Measurements from ENCODE around the gene FXN. TPM values are rescaled to one million over a fixed set of nuclear protein-coding genes. Genes with fewer than 3 reads are reported as not detected.
"Not testable (repeated sequence)": the region's sequence is repeated elsewhere in the genome, so short reads cannot be mapped to it uniquely, and the experiment has no call there.

The FXN gene
- total RNA-seq: 10 to 100 TPM; 17.4 to 22.8 TPM

GRCh38 chr9:69035438-69036308, at the start of gene FXN:
Gene FXN, plus strand, starts transcription at chr9:69035752. Its CDS starts 31 bp downstream, at chr9:69035783.
- peak within 1 kb of the TSS; percentile 99 for H3K4me3 Mint-ChIP-seq
- ATAC-seq (peak; percentile 95 to 96), DNase-seq (ENCODE audit: low spot score) (peak; percentile 89)
- H3K27ac Mint-ChIP-seq: peak within 1 kb of the TSS; percentile 73 to 95
- H3K27me3 Mint-ChIP-seq: no peaks in the 10 kb centered on the region
- peaks cover 11 to 14% of the 10 kb centered on the region in 2 donors for H3K4me1 Mint-ChIP-seq (ENCODE audit: low read depth in 2 of 2)
- H3K36me3 Mint-ChIP-seq: no peaks in the 10 kb centered on the region
- no peaks in the 10 kb centered on the region for H3K9me3 Mint-ChIP-seq

GRCh38 chr9:68986949-68987348, 48.6 kb upstream of the FXN start:
- H3K36me3 Mint-ChIP-seq; DNase-seq (ENCODE audit: low spot score); ATAC-seq; H3K9me3 Mint-ChIP-seq; H3K4me3 Mint-ChIP-seq; H3K27ac Mint-ChIP-seq; H3K27me3 Mint-ChIP-seq: not testable (repeated sequence)
- H3K4me1 Mint-ChIP-seq (ENCODE audit: low read depth in 2 of 2): peaks cover 0 to 10% of the 10 kb centered on the region in 2 donors

GRCh38 chr9:68991457-68991856, 44.1 kb upstream of the FXN start:
- Mint-ChIP-seq H3K36me3 (no peaks in the 10 kb centered on the region), H3K9me3 (no peaks in the 10 kb centered on the region)
- ATAC-seq: no peak

GRCh38 chr9:68995776-68996175, 39.8 kb upstream of the FXN start:
- H3K4me1 Mint-ChIP-seq (ENCODE audit: low read depth in 2 of 2): peaks cover 24 to 27% of the 10 kb centered on the region in 2 donors
- DNase-seq (ENCODE audit: low spot score): no peak
- no peak overlapping the region for H3K4me3 Mint-ChIP-seq
- H3K27ac Mint-ChIP-seq: no peak overlapping the region
- H3K36me3 Mint-ChIP-seq: no peaks in the 10 kb centered on the region
- no peaks in the 10 kb centered on the region for H3K9me3 Mint-ChIP-seq
- no peak for ATAC-seq
- H3K27me3 Mint-ChIP-seq: peaks cover 0 to 4% of the 10 kb centered on the region in 2 donors

More at GRCh38 chr9:68991457-68991856, 44.1 kb upstream of the FXN start:
- H3K27me3 Mint-ChIP-seq: peaks cover 0 to 4% of the 10 kb centered on the region in 2 donors
- no peak overlapping the region for H3K4me3 Mint-ChIP-seq
- no peak overlapping the region for H3K27ac Mint-ChIP-seq
- H3K4me1 Mint-ChIP-seq (ENCODE audit: low read depth in 2 of 2): peaks cover 4 to 6% of the 10 kb centered on the region in 2 donors
- DNase-seq (ENCODE audit: low spot score): no peak

- Mint-ChIP-seq H3K36me3 (no peaks in the 10 kb centered on the region), H3K27ac (peak overlapping the region in 1 of 2 donors; percentile 52), H3K4me3 (peak overlapping the region; percentile 2), H3K9me3 (no peaks in the 10 kb centered on the region), H3K27me3 (peaks cover 0 to 4% of the 10 kb centered on the region in 2 donors), H3K4me1 (ENCODE audit: low read depth in 2 of 2) (peaks cover 24 to 27% of the 10 kb centered on the region in 2 donors)
- DNase-seq (ENCODE audit: low spot score): no peak
- ATAC-seq: no peak
Measured at GRCh38 chr9:68996462-68996861, 39.1 kb upstream of the FXN start.

GRCh38 chr9:68997666-68998065, 37.9 kb upstream of the FXN start:
- ATAC-seq (no peak), DNase-seq (ENCODE audit: low spot score) (no peak)
- Mint-ChIP-seq H3K27ac (no peak overlapping the region), H3K27me3 (peaks cover 0 to 4% of the 10 kb centered on the region in 2 donors), H3K9me3 (no peaks in the 10 kb centered on the region), H3K4me1 (ENCODE audit: low read depth in 2 of 2) (peaks cover 24 to 27% of the 10 kb centered on the region in 2 donors), H3K4me3 (no peak overlapping the region), H3K36me3 (no peaks in the 10 kb centered on the region)

- peak overlapping the region in 1 of 2 donors; percentile 16 for H3K27ac Mint-ChIP-seq
- no peak overlapping the region for H3K4me3 Mint-ChIP-seq
- peaks cover 0 to 5% of the 10 kb centered on the region in 2 donors for H3K27me3 Mint-ChIP-seq
- H3K9me3 Mint-ChIP-seq: no peaks in the 10 kb centered on the region
- ATAC-seq: no peak
- peaks cover 24 to 27% of the 10 kb centered on the region in 2 donors for H3K4me1 Mint-ChIP-seq (ENCODE audit: low read depth in 2 of 2)
- no peaks in the 10 kb centered on the region for H3K36me3 Mint-ChIP-seq
- no peak for DNase-seq (ENCODE audit: low spot score)
Measured at GRCh38 chr9:68998385-68998784, 37.2 kb upstream of the FXN start.

- no peak for DNase-seq (ENCODE audit: low spot score)
- H3K36me3 Mint-ChIP-seq: no peaks in the 10 kb centered on the region
- H3K27me3 Mint-ChIP-seq: peaks cover 0 to 5% of the 10 kb centered on the region in 2 donors
- ATAC-seq: peak; percentile 68
- H3K27ac Mint-ChIP-seq: peak overlapping the region; percentile 16 to 31
- no peak overlapping the region for H3K4me3 Mint-ChIP-seq
- H3K4me1 Mint-ChIP-seq (ENCODE audit: low read depth in 2 of 2): peaks cover 24 to 27% of the 10 kb centered on the region in 2 donors
- H3K9me3 Mint-ChIP-seq: no peaks in the 10 kb centered on the region
Measured at GRCh38 chr9:68998812-68999211, 36.7 kb upstream of the FXN start.

- Mint-ChIP-seq H3K36me3 (no peaks in the 10 kb centered on the region), H3K4me1 (ENCODE audit: low read depth in 2 of 2) (peaks cover 24 to 27% of the 10 kb centered on the region in 2 donors), H3K27ac (peak overlapping the region; percentile 31 to 75), H3K27me3 (peaks cover 0 to 5% of the 10 kb centered on the region in 2 donors), H3K9me3 (no peaks in the 10 kb centered on the region), H3K4me3 (no peak overlapping the region)
- ATAC-seq (peak; percentile 72 to 75), DNase-seq (ENCODE audit: low spot score) (no peak)
Measured at GRCh38 chr9:68999393-69000105, 36.0 kb upstream of the FXN start.

- H3K27ac Mint-ChIP-seq: no peak overlapping the region
- no peak for ATAC-seq
- H3K4me3 Mint-ChIP-seq: no peak overlapping the region
- H3K27me3 Mint-ChIP-seq: peaks cover 0 to 5% of the 10 kb centered on the region in 2 donors
- H3K9me3 Mint-ChIP-seq: no peaks in the 10 kb centered on the region
- no peak for DNase-seq (ENCODE audit: low spot score)
- H3K4me1 Mint-ChIP-seq (ENCODE audit: low read depth in 2 of 2): peaks cover 16 to 18% of the 10 kb centered on the region in 2 donors
- H3K36me3 Mint-ChIP-seq: no peaks in the 10 kb centered on the region
Measured at GRCh38 chr9:69001921-69002320, 33.6 kb upstream of the FXN start.

- ATAC-seq: no peak
- H3K27me3 Mint-ChIP-seq: peaks cover 0 to 5% of the 10 kb centered on the region in 2 donors
- H3K4me3 Mint-ChIP-seq: no peak overlapping the region
- peaks cover 16 to 18% of the 10 kb centered on the region in 2 donors for H3K4me1 Mint-ChIP-seq (ENCODE audit: low read depth in 2 of 2)
- no peak for DNase-seq (ENCODE audit: low spot score)
- no peak overlapping the region for H3K27ac Mint-ChIP-seq
- H3K9me3 Mint-ChIP-seq: no peaks in the 10 kb centered on the region
- H3K36me3 Mint-ChIP-seq: no peaks in the 10 kb centered on the region
Measured at GRCh38 chr9:69003051-69003450, 32.5 kb upstream of the FXN start.

GRCh38 chr9:69004836-69005235, 30.7 kb upstream of the FXN start:
- Mint-ChIP-seq H3K9me3 (no peaks in the 10 kb centered on the region), H3K4me3 (no peak overlapping the region)

GRCh38 chr9:69009708-69010107, 25.8 kb upstream of the FXN start:
- Mint-ChIP-seq H3K27ac (no peak overlapping the region), H3K36me3 (no peaks in the 10 kb centered on the region), H3K4me3 (no peak overlapping the region), H3K27me3 (peaks cover 0 to 5% of the 10 kb centered on the region in 2 donors), H3K4me1 (ENCODE audit: low read depth in 2 of 2) (peaks cover 6 to 10% of the 10 kb centered on the region in 2 donors), H3K9me3 (no peaks in the 10 kb centered on the region)
- DNase-seq (ENCODE audit: low spot score) (no peak), ATAC-seq (no peak)

More at GRCh38 chr9:69004836-69005235, 30.7 kb upstream of the FXN start:
- H3K36me3 Mint-ChIP-seq: no peaks in the 10 kb centered on the region
- DNase-seq (ENCODE audit: low spot score) (no peak), ATAC-seq (no peak)
- H3K27me3 Mint-ChIP-seq: peaks cover 0 to 3% of the 10 kb centered on the region in 2 donors
- H3K27ac Mint-ChIP-seq: no peak overlapping the region
- peaks cover 0 to under 1% of the 10 kb centered on the region in 2 donors for H3K4me1 Mint-ChIP-seq (ENCODE audit: low read depth in 2 of 2)

Measured in natural killer cell treated with Interleukin-12 subunit alpha and Interleukin-12 subunit beta and Interleukin-15 and Interleukin-18, amount 100 ng/mL, for 72 hours (primary cell).